ENCODE measurements around the gene TOMM6.

TOMM6 gene

GRCh38 chr6:41787219-41787917 is at the start of gene TOMM6:
TOMM6 (plus strand) TSS chr6:41787694; CDS start chr6:41787698, 4 bp downstream.
- peak; percentile 96 for DNase-seq

- no peak for DNase-seq
These were observed 48.5 kb upstream of the TOMM6 start for GRCh38 chr6:41739041-41739440.

GRCh38 chr6:41740366-41741162 is 46.9 kb upstream of the TOMM6 start:
- DNase-seq: no peak

GRCh38 chr6:41741625-41742490 is 45.6 kb upstream of the TOMM6 start:
- no peak for DNase-seq

- no peak for DNase-seq
These were observed 43.9 kb upstream of the TOMM6 start for GRCh38 chr6:41743406-41744235.

GRCh38 chr6:41744236-41744787 is 43.2 kb upstream of the TOMM6 start:
- no peak for DNase-seq

- no peak for DNase-seq
These were observed 41.4 kb upstream of the TOMM6 start for GRCh38 chr6:41746107-41746506.

GRCh38 chr6:41747256-41748101 is 40.0 kb upstream of the TOMM6 start, which contains the start of gene PGC:
PGC (minus strand) TSS chr6:41747397; CDS start chr6:41747334, 63 bp downstream.
- DNase-seq: no peak

GRCh38 chr6:41748102-41748477 is 39.4 kb upstream of the TOMM6 start:
- DNase-seq: no peak

- DNase-seq: no peak
These were observed 39.0 kb upstream of the TOMM6 start for GRCh38 chr6:41748542-41748941.

- DNase-seq: no peak
These were observed 37.1 kb upstream of the TOMM6 start for GRCh38 chr6:41750374-41750773.

- DNase-seq: no peak
These were observed 31.6 kb upstream of the TOMM6 start for GRCh38 chr6:41755895-41756294.

- DNase-seq: no peak
These were observed 31.1 kb upstream of the TOMM6 start for GRCh38 chr6:41756354-41756753.

GRCh38 chr6:41757271-41757670 is 30.2 kb upstream of the TOMM6 start:
- no peak for DNase-seq

GRCh38 chr6:41757931-41758640 is 29.4 kb upstream of the TOMM6 start:
- no peak for DNase-seq

GRCh38 chr6:41758641-41759035 is 28.9 kb upstream of the TOMM6 start:
- DNase-seq: no peak

- DNase-seq: no peak
These were observed 28.2 kb upstream of the TOMM6 start for GRCh38 chr6:41759106-41759904.

GRCh38 chr6:41759905-41760579 is 27.5 kb upstream of the TOMM6 start:
- DNase-seq: no peak

- no peak for DNase-seq
These were observed 24.0 kb upstream of the TOMM6 start for GRCh38 chr6:41763470-41763869.
